HG03565 (cell line): ENCODE data around the gene AP3B1.
"Not testable (repeated sequence)": the region's sequence is repeated elsewhere in the genome, so short reads cannot be mapped to it uniquely, and the experiment has no call there.

Experiments used
- ATAC-seq: cut with Tn5 transposase; IDR thresholded peaks from one replicate; pipeline ENCODE4 v1.9.1; 2021; ENCODE audit warnings: mild to moderate bottlenecking, moderate library complexity; ENCODE audit not compliant: unreplicated experiment

Gene AP3B1

GRCh38 chr5:78077369-78078068, 217.0 kb downstream of the AP3B1 start:
- ATAC-seq: no peak

GRCh38 chr5:78076351-78076750, 218.1 kb downstream of the AP3B1 start:
- no peak for ATAC-seq

GRCh38 chr5:78075301-78075700, 219.2 kb downstream of the AP3B1 start:
- ATAC-seq: no peak

- not testable (repeated sequence) for ATAC-seq
Measured at GRCh38 chr5:78070691-78071090, 223.8 kb downstream of the AP3B1 start.

- not testable (repeated sequence) for ATAC-seq
Measured at GRCh38 chr5:78067581-78067980, 226.9 kb downstream of the AP3B1 start.

GRCh38 chr5:78066722-78067121, 227.8 kb downstream of the AP3B1 start:
- ATAC-seq: not testable (repeated sequence)

- no peak for ATAC-seq
Measured at GRCh38 chr5:78065663-78066062, 228.8 kb downstream of the AP3B1 start.

GRCh38 chr5:78064941-78065472, 229.5 kb downstream of the AP3B1 start:
- ATAC-seq: no peak

- ATAC-seq: no peak
Measured at GRCh38 chr5:78063495-78063894, 231.0 kb downstream of the AP3B1 start.

GRCh38 chr5:78062645-78063044, 231.9 kb downstream of the AP3B1 start:
- no peak for ATAC-seq

- no peak for ATAC-seq
Measured at GRCh38 chr5:78060421-78060820, 234.1 kb downstream of the AP3B1 start.

GRCh38 chr5:78058625-78059024, 235.9 kb downstream of the AP3B1 start:
- no peak for ATAC-seq

- ATAC-seq: no peak
Measured at GRCh38 chr5:78056901-78057514, 237.5 kb downstream of the AP3B1 start.

GRCh38 chr5:78056053-78056452, 238.4 kb downstream of the AP3B1 start:
- ATAC-seq: no peak

GRCh38 chr5:78050888-78051287, 243.6 kb downstream of the AP3B1 start:
- ATAC-seq: no peak

- not testable (repeated sequence) for ATAC-seq
Measured at GRCh38 chr5:78046823-78047222, 247.7 kb downstream of the AP3B1 start.

GRCh38 chr5:78046006-78046405, 248.5 kb downstream of the AP3B1 start:
- ATAC-seq: no peak

GRCh38 chr5:78041805-78042204, 252.7 kb downstream of the AP3B1 start:
- no peak for ATAC-seq

GRCh38 chr5:78025540-78025939, 269.0 kb downstream of the AP3B1 start:
- no peak for ATAC-seq

- ATAC-seq: no peak
Measured at GRCh38 chr5:78019744-78020143, 274.8 kb downstream of the AP3B1 start.

GRCh38 chr5:78016863-78017529, 277.5 kb downstream of the AP3B1 start:
- ATAC-seq: no peak
